Skeletal muscle satellite cell (primary cell): Measurements from ENCODE around the gene NRF1.

Experiments
- H3K27me3 ChIP-seq: 2 replicates; pipeline ENCODE4 v1.7.0; 2013; ENCODE audit warnings: low read length; ENCODE audit not compliant: control insufficient read depth, insufficient read depth
- H3K36me3 ChIP-seq: 2 replicates; pipeline ENCODE4 v1.7.0; 2013; ENCODE audit warnings: mild to moderate bottlenecking, control low read depth, low read length; ENCODE audit not compliant: insufficient read depth
- H3K4me1 ChIP-seq: 2 replicates; pipeline ENCODE4 v1.7.0; 2013; ENCODE audit warnings: low read length; ENCODE audit not compliant: control insufficient read depth, insufficient read depth
- H3K4me2 ChIP-seq: 2 replicates; pipeline ENCODE4 v1.7.0; 2013; ENCODE audit warnings: mild to moderate bottlenecking, low read length
- H3K4me3 ChIP-seq: 2 replicates; pipeline ENCODE4 v1.7.0; 2013; ENCODE audit warnings: low read length
- H3K9ac ChIP-seq: 2 replicates; pipeline ENCODE4 v1.7.0; 2013; ENCODE audit warnings: mild to moderate bottlenecking, low read depth, low read length, moderate library complexity
- H3K9me3 ChIP-seq: replicated peaks from 2 replicates; pipeline ENCODE4 v1.7.0; 2013; ENCODE audit warnings: mild to moderate bottlenecking, control low read depth, low read length

Gene NRF1

DNA sequence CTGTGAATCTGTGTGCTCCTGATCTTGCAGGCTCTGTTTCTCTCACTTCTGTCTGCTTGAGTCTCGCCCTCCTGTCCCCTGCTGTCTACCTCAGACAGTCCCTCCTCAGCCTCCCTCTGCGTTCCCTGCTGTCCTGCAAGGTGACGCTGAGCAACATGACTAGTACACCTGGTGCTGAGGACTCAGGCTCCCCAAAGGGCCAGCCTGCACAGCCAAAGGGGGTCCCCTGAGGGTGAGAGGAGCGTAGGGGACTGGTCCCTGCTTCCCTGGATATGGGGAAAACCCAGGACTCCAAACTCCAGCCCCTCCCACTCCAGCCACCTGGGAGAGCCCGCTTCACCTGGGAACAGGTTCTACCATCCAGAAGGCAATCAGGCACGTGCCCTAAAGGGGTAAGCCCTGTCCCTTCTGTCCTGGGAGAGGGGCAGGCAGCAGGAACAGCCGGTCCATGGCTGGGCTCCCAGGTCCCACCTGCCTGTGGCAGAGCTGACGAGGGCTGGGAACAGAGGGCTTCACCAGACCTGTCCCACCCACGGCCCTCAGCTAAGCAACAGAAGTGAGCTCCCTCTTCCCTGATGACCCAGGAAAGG lies 184.8 kb downstream of the NRF1 start:
- no peaks in the 10 kb centered on the region for H3K36me3 ChIP-seq
- H3K9ac ChIP-seq = no peak overlapping the region
- H3K4me2 ChIP-seq = no peak overlapping the region
- no peak overlapping the region for H3K4me3 ChIP-seq
- H3K9me3 ChIP-seq = no peaks in the 10 kb centered on the region
- peaks cover 8% of the 10 kb centered on the region for H3K4me1 ChIP-seq
- peaks cover 16% of the 10 kb centered on the region for H3K27me3 ChIP-seq

DNA sequence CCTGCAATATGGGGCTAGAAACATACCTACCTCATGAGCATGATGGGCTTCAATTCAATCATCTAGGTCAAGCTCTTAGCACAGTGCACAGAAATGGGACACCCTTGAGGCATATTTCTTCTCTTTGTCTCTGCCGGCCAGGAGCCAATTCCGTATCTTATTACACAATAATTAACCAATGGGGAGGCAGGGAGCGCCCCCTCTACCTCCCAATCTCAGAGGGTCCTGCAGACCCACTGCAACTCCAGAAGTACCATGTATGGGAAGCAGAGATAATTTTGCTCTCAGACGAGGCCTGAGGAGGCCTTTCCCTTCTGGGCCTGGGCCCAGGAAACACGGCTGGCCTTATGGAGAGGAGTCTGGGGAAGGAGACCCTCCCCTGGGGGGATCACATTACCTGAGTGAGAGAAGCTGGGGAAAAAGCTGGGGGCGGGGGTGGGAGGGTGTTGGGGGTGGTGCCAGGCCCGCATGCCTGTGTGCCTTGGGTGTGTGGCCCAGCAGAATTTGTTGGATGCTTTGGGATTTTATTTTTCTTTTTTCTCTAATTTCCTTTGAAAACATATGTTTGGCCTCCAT lies 185.8 kb downstream of the NRF1 start:
- no peak overlapping the region for H3K9ac ChIP-seq
- peaks cover 23% of the 10 kb centered on the region for H3K27me3 ChIP-seq
- H3K9me3 ChIP-seq = no peaks in the 10 kb centered on the region
- no peak overlapping the region for H3K4me3 ChIP-seq
- H3K4me2 ChIP-seq = no peak overlapping the region
- no peaks in the 10 kb centered on the region for H3K36me3 ChIP-seq
- peaks cover 8% of the 10 kb centered on the region for H3K4me1 ChIP-seq

DNA sequence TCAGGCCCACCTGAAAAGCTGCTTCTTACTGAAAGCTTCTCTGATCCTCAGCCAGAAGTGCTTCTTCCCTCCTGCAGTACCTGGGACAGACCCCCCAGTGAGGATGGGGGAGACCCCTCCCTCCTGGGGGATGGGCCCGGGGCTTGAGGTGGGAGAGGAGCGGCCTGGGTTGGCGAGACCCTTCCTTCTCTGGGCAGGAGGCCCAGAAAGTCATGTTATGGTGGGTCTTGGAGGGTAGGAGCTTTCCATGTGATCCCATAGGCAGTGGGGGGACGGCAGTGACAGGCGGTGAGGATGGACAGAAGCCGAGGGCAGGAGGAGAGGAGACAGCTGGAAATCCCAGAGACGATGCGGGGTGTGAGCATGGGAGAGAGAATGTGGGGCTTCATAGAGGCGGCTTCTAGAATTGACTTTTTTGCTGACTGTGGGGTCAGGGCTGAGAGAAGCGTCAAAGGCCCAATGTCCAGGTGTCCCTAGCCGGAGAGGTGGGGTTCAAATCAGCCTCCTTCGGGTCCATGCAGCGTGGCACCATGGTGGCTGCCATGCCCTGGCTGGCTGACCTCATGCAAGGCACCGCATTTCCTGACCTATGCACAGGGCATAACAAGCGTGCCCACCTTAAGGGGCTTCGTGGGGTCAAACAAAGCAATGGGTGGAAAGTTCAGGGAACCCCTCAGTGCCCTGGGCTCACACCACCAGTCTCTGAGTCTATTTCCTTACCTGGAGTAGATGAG lies 187.3 kb downstream of the NRF1 start:
- H3K9me3 ChIP-seq = no peaks in the 10 kb centered on the region
- no peak overlapping the region for H3K4me3 ChIP-seq
- H3K9ac ChIP-seq = no peak overlapping the region

DNA sequence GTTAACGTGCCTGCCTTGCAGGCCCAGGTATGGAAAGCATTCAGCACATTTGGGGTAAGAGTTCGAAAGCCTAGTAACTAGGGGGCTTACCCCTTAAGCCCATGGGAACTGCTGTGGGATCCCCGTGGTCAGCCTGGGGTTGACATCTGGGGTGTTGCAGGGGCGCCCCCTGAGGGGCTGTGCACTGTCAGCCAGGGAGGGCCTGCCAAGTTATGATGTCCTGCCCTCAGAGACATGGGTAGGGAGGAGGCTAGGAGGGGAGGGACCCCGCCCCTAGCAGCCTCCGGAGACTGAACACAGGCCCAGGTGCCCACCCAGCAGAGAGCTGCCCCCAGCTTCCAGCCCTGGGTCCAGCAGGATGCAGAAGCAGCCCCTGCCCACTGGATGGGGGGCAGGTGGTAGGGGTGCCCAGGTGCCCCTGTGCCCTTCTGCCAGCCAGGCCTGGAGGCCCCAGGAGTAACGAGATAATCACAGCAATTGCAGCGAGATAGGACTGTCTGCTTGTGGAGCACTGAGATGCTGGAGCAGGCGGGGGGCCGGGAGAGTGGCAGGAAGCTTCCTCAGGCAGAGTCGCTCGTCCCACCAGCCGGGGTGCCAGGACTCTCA lies 187.9 kb downstream of the NRF1 start:
- H3K4me1 ChIP-seq = peaks cover 8% of the 10 kb centered on the region
- no peak overlapping the region for H3K4me3 ChIP-seq
- H3K27me3 ChIP-seq = peaks cover 22% of the 10 kb centered on the region
- H3K36me3 ChIP-seq = no peaks in the 10 kb centered on the region
- no peaks in the 10 kb centered on the region for H3K9me3 ChIP-seq
- H3K4me2 ChIP-seq = no peak overlapping the region
- H3K9ac ChIP-seq = no peak overlapping the region

More for the DNA sequence above, 187.3 kb downstream of the NRF1 start:
- H3K36me3 ChIP-seq = no peaks in the 10 kb centered on the region
- no peak overlapping the region for H3K4me2 ChIP-seq
- peaks cover 8% of the 10 kb centered on the region for H3K4me1 ChIP-seq
- peaks cover 22% of the 10 kb centered on the region for H3K27me3 ChIP-seq

DNA sequence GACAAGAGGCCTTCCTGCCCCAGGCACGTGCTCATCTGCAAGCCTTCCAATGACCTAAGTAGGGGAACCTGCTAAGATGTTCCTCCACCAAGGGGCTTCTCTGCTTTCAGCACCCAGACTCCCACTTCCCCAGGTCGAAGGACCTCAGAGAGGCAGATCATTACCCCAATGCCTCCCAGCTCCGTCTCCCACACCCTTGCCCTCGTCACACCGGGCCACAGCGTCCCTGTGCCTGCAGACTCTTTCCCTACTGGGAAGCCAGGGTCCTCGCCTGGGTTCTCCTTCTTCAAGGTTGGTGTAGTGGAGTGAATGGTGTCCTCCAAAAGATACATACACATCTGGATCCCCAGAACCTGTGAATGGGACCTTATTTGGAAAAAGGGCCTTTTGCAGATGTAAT lies 189.4 kb downstream of the NRF1 start:
- no peaks in the 10 kb centered on the region for H3K9me3 ChIP-seq
- H3K36me3 ChIP-seq = no peaks in the 10 kb centered on the region
- H3K27me3 ChIP-seq = peaks cover 22% of the 10 kb centered on the region
- H3K4me1 ChIP-seq = peaks cover 8% of the 10 kb centered on the region
- no peak overlapping the region for H3K4me2 ChIP-seq
- H3K9ac ChIP-seq = no peak overlapping the region
- no peak overlapping the region for H3K4me3 ChIP-seq

DNA sequence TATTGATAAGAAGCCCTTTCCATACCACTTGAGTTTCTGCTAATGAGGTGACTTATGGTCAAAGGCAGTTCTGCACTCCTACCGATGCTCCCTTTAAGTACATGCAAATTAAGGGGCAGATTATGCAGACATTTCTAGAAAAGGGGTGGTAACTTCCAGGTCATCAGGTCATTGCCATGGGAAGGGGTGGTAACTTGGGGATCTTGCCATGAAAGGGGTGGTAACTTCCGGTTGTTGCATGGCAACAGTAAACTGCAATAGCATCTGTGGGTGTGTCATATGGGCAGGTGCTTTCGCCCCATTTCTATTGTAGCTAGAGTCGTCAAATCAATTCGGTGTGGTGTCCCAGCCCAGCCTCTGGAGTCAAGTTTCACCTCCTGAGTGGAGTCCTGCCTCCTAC lies 190.4 kb downstream of the NRF1 start:
- H3K4me2 ChIP-seq = no peak overlapping the region
- peaks cover 8% of the 10 kb centered on the region for H3K4me1 ChIP-seq
- no peak overlapping the region for H3K4me3 ChIP-seq
- H3K36me3 ChIP-seq = no peaks in the 10 kb centered on the region
- H3K9me3 ChIP-seq = no peaks in the 10 kb centered on the region
- peaks cover 22% of the 10 kb centered on the region for H3K27me3 ChIP-seq
- H3K9ac ChIP-seq = no peak overlapping the region

DNA sequence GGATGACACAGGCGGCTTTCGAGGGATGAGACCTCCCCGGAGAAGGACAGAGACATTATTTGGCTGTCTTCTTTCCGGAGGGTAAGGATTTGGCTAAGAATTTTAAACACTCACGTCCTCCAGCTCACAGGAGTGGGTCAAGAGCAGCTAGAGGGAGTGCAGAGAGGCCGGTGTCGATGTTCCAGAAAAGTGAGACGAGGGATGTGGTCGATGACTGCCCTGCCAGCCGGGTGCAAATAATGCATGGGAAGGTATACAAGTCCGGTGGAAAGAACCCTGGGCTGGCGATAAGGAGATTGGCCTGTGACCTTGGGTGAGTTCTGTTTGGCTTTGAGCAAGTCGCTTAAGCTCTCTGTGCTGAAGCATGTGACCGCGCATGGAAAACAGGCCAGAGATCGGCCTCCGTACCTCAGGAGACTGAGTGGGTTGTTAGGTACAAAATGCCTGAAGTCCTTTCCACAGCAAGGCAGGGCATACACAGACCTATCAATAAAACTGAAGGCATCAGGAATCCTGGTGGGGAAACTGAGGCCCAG lies 192.1 kb downstream of the NRF1 start:
- Histone ChIP-seq H3K9ac (no peak overlapping the region), H3K4me1 (no peaks in the 10 kb centered on the region), H3K36me3 (no peaks in the 10 kb centered on the region), H3K4me2 (no peak overlapping the region), H3K4me3 (no peak overlapping the region), H3K27me3 (peaks cover 22% of the 10 kb centered on the region), H3K9me3 (no peaks in the 10 kb centered on the region)

DNA sequence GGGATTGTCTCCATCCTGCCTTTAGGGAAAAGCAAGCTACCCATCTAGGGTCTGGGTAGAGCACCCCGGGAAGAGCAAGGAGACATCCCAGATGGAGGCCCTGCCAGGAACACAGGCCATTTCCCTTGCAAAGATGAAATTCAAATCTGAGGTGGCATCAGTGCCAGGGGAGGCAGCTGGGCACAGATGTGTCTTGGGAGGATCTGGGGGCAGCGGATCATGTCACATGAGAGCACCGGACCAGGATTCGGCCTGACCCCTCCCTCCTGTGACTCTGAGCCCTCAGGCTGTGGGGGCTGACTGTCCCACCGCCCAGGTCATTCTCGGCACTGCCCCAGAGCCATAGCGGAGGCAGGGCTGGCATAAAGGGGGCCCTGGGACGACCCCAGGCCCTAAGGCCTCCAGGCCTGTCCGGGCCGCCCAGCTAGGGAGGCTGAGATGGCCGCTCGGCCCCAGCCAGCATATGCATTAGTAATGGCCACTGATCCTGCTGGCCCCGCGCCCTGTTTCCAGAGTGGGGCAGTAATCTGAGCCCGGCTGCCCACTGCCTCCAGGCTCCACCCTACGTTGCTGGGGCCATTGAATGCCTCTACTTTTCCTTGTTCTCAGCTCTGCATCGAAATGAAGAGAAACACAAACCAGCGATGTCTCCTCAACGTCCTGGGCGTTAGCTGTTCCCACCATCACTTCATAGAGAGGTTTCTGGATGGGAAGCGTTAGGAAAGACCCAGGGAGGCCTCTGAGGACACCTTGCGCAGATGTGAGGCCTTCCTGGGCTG lies 192.8 kb downstream of the NRF1 start:
- Histone ChIP-seq H3K9ac (no peak overlapping the region), H3K4me2 (no peak overlapping the region), H3K9me3 (no peaks in the 10 kb centered on the region), H3K4me3 (no peak overlapping the region), H3K27me3 (peaks cover 22% of the 10 kb centered on the region), H3K4me1 (no peaks in the 10 kb centered on the region), H3K36me3 (no peaks in the 10 kb centered on the region)

DNA sequence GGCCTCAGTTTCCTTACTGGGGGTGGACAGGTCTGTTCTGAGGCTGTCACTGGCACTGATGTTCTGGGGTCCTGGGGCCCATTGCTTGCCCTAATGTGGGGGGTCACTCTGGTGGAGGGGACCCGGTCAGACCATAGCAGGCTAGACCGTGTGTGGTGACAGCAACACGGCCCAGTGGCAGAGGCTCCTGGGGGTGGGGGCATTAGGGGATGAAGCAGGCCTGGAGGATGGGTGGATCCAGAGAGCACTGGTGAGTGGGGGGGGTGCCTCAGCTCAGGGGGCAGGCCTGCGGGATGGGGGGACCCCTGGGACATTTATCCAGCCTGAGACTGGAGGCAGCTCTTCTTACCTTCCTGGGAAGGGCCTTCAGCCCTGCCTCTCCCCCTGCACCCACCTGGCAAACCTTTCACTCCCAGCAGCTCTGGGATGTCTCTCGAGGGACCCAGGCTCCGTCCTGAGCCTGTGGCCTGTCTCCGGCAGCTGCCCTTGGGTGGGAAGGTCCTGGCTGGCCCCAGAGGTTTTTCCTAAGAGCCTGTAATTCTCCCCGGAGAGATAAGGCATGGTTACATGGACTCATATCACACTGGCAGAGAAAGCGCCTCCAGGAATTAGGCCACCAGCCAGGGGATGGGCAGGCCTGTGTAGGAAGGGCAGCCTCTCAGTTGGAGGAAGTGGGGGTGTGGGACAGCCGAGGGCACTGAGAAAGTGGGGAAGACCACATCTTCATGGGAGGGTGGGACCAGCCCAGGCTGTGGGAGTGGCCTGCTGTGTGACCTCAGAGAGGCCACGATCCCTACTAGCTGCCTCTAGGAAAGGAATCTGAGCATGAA lies 193.6 kb downstream of the NRF1 start:
- H3K9ac ChIP-seq = no peak overlapping the region
- H3K9me3 ChIP-seq = no peaks in the 10 kb centered on the region
- H3K36me3 ChIP-seq = no peaks in the 10 kb centered on the region

More for the DNA sequence above, 193.6 kb downstream of the NRF1 start:
- Histone ChIP-seq H3K4me2 (no peak overlapping the region), H3K27me3 (peaks cover 19% of the 10 kb centered on the region), H3K4me3 (no peak overlapping the region), H3K4me1 (no peaks in the 10 kb centered on the region)
